Stimulated activated naive CD4-positive, alpha-beta T cell treated with Interleukin-2 at 50 U/mL for 16 hours (primary cell): Measurements from ENCODE around the gene RBFOX2.
"Not testable (repeated sequence)": the region's sequence is repeated elsewhere in the genome, so short reads cannot be mapped to it uniquely, and the experiment has no call there.

Source experiments
- DNase-seq: peaks from one replicate; lab custom pipeline; 2025; lab: John Stamatoyannopoulos, UW

Gene RBFOX2

DNA sequence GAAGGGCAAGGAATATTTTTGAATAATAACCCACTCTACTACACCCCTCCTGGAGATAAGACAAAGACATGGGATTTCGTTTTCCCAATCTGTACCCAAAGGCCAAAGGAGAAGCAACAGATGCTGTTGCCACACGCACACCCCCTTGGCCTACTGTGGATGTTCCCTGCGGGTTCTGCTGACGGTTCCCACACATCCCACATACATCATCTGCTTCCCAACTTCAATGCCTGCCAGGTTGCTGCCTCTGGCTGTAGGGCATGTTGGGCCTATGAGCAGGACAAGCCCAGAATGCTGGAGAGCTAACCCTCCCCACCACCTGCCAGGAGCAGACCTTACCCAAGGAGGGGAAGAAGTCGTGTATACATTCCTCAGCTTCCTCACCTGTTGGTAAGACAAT, 13.6 kb upstream of the RBFOX2 start:
- no peak for DNase-seq

- no peak for DNase-seq
Observed at GRCh38 chr22:36039125-36039524, 10.5 kb upstream of the RBFOX2 start.

DNA sequence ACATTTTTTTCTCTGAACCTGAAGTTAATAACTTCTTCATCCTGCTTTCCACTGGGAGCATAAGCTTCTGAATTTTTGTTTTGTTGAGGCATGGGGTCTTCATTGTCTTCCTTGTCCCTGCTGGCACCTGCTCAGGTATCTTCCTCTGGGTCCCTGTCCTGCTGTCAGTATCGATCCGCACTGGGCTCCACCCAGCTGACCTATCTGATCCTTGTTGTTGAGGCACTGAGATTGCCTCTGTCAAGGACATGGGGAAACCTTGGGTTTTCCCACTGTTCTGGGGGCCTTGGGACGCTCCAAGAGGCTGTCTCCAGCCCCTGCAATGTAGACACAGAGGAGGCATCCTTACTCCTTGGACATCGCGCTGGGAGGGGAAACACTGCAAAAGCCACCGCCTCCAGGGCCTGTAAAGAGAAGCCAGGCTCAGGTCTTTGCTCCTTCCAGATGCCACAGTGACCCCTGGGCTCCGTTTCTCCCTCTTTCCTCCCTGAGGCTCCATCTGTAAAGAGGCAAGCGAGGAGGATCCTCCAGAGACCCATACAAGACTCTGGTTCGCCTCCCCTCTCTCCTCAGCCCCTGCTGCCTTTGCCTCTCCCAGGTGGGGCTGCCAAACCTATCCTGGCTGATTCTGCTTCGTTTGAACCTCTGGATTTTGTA, 8.6 kb upstream of the RBFOX2 start:
- no peak for DNase-seq

GRCh38 chr22:36036167-36036624, 7.6 kb upstream of the RBFOX2 start:
- no peak for DNase-seq

- DNase-seq, result no peak
Observed at GRCh38 chr22:36032611-36033010, 4.0 kb upstream of the RBFOX2 start.

DNA sequence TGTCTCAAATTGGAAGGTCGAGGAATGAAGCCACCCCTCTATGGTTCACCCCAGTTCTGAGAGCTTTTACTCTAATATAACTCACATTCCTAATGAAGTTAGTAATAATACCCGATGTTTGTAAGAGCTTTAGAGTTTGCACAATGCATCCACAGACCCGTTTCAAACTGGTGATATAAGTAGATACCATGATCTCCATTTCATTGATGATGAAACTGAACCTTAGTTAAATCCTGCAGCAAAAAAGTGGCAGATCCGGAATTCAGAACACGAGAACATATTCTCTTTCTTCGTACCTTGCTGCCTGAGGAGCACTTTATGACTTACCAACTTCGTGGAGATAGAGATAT, 757 bp upstream of the RBFOX2 start:
- no peak for DNase-seq

DNA sequence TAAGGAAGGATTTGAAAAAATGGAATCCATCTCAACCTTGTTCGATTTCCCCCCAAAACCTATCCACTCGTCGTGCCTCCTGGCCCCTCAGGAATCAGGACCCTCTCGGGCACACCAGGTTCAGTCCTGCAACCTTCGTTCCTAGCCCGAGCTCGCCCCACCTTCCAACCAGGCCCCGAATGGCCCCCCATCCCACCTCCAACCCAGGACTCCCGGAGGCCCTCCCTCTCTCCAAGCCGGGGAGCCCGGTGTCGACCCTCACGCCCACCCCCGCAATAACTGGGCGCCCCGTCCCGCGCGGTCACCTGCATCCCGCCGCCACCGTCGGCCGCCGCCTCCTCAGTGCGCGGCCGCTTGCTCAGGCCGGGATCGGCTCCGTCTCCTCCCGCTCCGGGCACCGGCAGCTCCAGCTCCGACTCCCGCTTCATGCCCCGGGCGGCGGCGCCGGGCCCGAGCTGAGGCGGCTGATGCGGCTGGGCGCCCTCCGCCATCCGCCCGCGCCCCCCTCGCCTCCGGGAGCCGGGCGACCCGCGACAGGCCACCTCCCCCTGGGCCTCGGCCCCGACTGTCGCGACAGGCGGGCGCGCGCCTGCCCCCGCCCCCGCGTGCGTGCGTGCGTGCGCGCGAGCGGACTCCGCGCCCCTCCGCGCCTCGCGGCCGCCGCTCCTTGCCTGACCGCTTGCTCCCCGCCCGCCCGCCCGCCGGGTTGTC, 534 bp downstream of the RBFOX2 start:
- no peak for DNase-seq

DNA sequence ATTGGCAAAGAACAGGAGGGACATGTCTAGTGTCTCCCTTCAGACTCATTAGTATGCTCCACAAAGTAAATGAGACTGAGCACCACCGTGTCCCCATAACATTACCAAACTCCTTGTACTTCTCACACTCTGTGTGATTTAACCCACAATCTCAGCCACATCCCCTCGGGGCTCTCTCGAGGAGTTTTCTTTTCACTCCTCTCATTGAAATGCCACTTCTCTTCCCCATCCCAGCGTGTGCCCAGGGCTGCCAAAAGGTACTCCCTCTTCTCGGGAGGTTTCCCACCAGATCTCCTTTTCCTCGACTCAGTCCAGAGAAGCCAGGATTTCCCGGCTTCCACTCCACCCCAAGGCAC, 1.1 kb downstream of the RBFOX2 start:
- DNase-seq, result no peak

GRCh38 chr22:36026741-36027140, 1.9 kb downstream of the RBFOX2 start:
- no peak for DNase-seq

DNA sequence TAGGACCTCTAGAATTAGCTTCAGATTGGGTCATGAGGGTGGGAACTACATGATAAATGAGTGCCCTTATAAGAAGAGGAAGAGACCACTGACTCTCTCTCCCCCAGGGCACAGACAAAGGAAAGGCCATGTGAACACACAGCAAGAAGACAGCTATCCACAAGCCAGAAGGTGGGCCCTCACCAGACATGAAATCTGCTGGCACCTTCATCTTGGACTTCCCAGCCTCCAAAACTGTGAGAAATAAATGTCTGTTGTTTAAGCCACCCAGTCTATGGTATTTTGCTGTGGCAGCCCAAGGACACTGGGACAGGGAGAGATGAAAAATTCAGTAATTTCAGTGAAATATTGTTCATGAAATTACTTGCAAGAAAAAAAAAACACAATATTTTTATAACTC, 5.9 kb downstream of the RBFOX2 start:
- no peak for DNase-seq

- DNase-seq, result no peak
Observed at GRCh38 chr22:36022162-36022561, 6.5 kb downstream of the RBFOX2 start.

- no peak for DNase-seq
Observed at GRCh38 chr22:36021606-36022153, 6.9 kb downstream of the RBFOX2 start.

- not testable (repeated sequence) for DNase-seq
Observed at GRCh38 chr22:36020865-36021264, 7.8 kb downstream of the RBFOX2 start.

- DNase-seq, result no peak
Observed at GRCh38 chr22:36017651-36018091, 11.0 kb downstream of the RBFOX2 start.

DNA sequence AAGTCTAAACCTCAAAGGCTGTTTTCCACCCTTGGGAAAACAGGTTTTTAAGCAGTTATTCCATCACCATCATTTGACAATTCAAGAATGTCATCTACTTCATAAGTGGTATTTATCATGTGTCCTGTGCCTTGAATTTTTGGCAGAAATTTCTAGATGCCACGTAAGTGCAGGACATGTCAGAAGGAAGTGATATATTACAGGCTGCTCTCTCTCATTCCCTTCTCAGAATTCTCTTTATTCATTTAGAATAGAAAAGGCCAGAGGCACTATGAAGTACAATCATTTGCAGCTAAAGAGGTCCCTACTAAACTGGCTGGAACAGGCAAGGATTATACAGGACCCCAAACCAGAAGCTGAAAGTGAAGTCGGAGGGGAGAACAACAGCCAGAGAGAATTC, 11.9 kb downstream of the RBFOX2 start:
- DNase-seq, result no peak

DNA sequence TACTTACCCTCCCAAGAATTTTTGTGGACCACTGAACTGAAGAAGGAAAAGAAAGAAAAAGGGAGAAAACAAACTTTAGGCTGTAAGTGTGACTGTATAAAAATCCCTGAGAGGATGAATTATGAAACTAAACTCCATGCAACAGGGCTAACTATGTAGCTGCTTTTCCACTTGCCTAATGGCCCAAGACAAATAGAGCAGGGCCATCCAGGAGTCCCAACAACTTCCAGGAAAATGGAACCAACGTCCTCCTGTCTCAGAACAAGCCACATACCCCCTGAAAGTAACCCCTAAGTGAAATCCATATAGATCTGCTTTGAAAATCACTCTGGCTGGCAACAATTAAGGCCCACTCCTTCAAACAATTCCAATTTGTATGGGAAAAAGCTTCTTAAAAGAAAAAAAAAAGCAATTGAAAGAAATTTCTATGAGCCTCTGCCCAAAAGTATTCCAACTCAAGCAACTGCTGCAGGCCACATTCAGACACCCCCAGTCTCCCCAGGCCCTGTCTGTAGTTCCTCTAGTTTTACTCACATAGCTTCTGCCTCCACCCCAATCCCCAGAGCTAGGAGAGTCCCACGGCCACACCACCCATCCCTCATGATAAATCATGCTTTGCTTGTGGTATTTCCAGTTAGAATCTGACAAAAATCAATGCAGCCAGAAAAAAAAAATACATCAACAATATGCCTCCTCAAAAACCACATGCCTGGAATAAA, 12.7 kb downstream of the RBFOX2 start:
- no peak for DNase-seq

DNA sequence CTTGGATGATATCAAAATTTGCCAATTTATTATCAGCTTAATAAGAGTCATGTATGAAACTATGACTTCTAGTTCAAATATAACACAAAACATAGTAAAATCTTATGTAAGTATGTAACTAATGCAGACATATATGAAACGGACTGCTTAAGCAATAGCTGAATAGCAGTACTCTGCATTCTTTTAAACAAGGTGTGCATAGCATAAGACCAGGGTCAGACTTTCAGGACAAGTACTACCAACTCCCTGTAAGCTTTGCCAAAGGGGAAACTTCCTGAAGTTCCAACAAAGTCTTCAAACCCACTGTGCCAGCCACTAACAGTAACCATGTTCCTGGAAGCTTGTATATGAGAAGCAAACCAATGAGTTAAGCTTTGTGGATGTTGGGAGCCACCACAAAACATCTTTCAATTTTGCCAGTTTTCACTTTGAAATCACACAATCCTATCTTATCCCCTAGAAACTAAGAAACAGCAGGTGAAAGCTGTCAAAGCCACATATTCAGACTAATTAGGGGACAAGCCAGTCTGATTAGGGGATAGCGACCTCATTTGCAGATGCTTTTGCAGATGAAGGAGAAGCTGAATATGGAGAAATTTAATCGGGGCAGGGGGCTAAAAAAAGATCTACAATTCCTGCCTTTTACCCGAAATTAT, 13.3 kb downstream of the RBFOX2 start:
- DNase-seq, result no peak

GRCh38 chr22:36014546-36015074, 14.0 kb downstream of the RBFOX2 start:
- DNase-seq, result no peak

GRCh38 chr22:36012332-36012731, 16.3 kb downstream of the RBFOX2 start:
- DNase-seq, result no peak

GRCh38 chr22:36010882-36011281, 17.7 kb downstream of the RBFOX2 start:
- DNase-seq, result no peak

DNA sequence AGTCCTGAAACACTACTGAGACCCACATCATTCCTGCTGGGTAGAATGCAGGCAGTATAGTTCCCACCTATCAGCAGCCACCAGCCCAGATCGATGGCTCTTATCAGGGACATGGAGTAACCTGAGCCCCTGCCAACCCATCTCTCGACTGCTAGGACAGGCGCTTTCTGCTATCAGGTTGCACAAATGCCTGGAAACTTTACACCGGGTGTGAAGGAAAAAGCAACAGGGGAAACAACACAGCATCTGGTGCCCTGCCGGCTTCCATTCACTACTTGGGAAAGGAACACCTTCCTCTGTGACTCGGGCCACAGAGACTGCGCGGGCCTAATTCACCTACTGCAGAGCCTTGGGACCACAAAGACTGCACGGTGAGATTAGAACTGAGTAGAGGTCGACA, 18.5 kb downstream of the RBFOX2 start:
- DNase-seq, result no peak

DNA sequence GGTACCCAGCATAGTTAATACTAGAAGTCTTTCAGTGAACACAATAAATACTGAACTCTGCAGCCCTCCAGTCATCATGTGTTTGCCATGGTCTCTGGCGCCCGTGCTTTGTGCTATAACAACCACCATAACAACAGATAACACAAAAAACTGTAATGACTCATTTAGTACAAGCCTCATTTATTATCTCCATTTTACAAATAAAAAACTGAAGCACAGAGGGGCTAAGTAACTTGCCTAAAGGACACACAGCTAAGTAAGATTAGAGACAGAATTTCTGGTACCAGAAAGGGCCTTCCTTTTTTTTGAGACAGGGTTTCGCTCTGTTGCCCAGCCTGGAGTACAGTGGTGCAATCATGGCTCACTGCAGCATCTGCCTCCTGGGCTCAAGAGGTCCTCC, 19.5 kb downstream of the RBFOX2 start:
- no peak for DNase-seq
